GM13976 (cell line): ENCODE results near the gene CEP20.

ENCODE experiments used
- DNase-seq: peaks from one replicate; pipeline ENCODE4 v3.0.0; 2012; ENCODE audit warnings: low spot score
- in situ Hi-C: fragments of 300-500 bp; cut with MboI; formaldehyde crosslinking; loops from one replicate; pipeline ENCODE4 v1.12.0; 2022; ENCODE audit warnings: low sequenced_read_pairs, mixed read lengths, inconsistent platforms; ENCODE audit not compliant: unreplicated experiment
- TF ChIP-seq, protein P1 (sequence below): IDR thresholded peaks from 2 replicates; pipeline ENCODE4 v1.5.1; 2012; ENCODE audit warnings: borderline replicate concordance, mild to moderate bottlenecking; ENCODE audit not compliant: insufficient read depth; ENCODE audit errors: extremely low read depth, missing control alignments, control extremely low read depth

The CEP20 gene

DNA sequence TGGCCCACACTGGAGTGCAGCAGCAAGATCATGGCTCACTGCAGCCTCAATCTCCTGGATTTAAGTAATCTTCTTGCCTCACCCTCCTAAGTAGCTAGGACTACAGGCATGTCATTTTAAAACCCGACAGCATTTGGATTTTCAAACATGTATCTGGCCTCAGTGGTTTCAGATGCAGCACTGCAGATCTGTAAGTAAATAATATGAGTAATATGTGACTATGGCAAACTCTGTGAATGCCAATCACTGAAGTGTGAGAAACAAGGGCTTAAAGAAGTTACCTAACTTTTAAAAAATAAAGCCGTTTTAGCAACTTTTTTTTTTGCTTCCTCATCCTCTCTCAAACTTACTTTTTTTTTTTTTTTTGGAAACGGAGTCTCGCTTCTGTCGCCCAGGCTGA lies 11.9 kb downstream of the CEP20 start:
- TF ChIP-seq, protein P1, sequence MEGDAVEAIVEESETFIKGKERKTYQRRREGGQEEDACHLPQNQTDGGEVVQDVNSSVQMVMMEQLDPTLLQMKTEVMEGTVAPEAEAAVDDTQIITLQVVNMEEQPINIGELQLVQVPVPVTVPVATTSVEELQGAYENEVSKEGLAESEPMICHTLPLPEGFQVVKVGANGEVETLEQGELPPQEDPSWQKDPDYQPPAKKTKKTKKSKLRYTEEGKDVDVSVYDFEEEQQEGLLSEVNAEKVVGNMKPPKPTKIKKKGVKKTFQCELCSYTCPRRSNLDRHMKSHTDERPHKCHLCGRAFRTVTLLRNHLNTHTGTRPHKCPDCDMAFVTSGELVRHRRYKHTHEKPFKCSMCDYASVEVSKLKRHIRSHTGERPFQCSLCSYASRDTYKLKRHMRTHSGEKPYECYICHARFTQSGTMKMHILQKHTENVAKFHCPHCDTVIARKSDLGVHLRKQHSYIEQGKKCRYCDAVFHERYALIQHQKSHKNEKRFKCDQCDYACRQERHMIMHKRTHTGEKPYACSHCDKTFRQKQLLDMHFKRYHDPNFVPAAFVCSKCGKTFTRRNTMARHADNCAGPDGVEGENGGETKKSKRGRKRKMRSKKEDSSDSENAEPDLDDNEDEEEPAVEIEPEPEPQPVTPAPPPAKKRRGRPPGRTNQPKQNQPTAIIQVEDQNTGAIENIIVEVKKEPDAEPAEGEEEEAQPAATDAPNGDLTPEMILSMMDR, result no peak
- DNase-seq, result no peak
- in situ Hi-C loops, result no loop called here

DNA sequence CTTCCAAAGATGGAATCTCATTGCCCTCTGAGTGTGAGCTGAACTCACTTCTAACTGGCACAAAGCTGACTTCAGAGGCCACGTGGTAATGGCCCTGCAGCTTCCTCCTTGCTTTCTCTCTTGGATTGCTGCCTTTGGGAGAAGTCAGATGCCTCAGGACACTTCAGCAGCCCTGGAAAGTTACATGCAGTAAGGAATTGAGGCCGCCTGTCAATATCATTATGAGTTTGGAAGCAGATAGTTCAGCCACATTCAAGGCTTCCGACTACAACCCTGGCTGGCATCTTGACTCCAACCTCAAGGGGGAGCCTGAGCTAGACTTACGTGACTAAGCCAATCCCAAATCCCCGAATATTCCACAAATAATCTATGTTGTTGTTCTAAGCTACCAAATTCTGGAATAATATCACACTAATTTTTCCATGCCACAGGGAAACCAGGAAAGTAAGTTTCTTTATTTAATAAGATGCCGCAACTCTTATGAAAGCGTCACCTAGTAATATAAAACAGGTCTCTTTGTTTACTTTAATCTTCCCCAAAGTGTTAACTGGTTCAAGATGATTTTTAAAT lies 13.6 kb downstream of the CEP20 start:
- TF ChIP-seq, protein P1, result peak; percentile 42
- DNase-seq, result no peak
- in situ Hi-C loops, result no loop called here

DNA sequence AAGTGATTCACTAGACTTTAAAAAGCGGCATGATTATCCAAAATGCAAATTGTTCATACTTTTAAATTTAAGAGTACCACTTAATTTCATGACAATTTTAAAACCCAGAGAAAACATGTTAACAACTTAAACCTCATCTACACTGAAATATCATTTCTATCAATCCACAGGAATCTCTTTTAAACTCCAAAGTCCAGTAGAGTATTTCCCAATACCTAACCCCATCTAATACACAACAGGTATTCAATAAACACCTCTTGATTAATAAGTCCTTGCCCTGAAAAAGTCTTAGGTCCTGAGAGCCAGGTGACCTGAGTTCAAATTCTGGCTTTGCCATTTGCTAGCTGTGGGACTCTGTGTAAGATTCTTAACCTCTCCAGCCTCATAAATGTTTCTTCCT lies 14.7 kb downstream of the CEP20 start:
- DNase-seq, result no peak
- TF ChIP-seq, protein P1, result no peak
- in situ Hi-C loops, result no loop called here

DNA sequence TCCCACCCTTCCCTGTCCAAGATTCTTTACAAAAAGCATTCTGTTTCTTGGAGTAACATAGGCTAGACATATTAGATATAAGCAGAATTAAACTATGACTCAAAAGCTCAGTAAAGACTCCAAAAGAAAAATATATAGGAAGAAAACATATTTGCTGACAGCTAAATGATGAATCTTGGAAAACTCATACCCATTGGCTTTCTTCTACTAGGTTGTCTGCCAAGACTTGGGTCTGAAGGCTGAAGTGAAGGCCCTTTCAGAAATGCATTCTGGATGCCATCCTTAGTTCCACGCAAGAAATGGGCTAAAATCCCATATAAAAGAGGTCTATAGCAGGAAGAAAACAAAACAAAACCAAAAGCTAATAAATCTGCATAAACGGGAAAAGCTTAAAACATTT lies 15.1 kb downstream of the CEP20 start:
- in situ Hi-C loops, result no loop called here
- DNase-seq, result no peak
- TF ChIP-seq, protein P1, result no peak

DNA sequence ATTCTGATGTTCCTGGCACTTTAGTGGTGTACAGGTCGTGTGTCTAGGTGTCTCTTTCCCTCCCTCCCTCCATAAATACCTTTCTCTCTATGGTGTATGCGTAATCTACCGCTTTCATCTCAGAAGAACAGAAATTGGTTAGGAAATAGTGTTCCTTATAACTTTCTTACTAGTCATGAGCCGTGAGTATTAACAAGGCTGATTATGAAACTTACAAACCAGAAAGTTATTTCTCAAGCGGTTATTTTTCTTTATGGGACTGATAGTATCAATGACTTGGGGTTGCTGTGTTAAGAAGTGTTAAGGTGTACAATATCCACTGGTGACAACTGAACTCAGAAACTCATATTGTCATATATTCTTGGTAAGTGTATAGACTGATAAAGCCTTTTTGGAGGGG lies 18.4 kb downstream of the CEP20 start:
- in situ Hi-C loops, result no loop called here
- DNase-seq, result no peak
- TF ChIP-seq, protein P1, result no peak

DNA sequence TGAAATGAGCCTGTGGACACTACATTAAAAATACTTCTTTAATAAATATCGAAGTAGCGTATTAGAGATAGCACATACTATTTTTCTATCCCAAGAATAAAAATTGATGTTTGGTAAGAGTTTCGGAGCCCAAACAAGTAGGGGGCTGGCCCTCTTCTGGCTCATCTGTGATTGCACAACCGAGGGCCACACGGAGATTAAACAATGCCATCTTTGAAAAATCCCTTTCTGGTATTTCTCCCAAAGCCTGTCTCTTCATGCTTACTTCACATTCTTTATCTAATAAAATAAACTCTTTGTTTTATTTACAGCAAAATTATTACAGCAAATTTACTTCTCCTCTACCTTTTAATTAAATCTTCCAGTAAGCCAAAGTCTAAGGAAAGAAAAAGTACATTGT lies 22.0 kb downstream of the CEP20 start:
- in situ Hi-C loops, result no loop called here
- no peak for DNase-seq
- TF ChIP-seq, protein P1, result no peak
